Neuronal stem cell (in vitro differentiated cells): ENCODE data around the gene OR11H7.
"Not testable (repeated sequence)": the region's sequence is repeated elsewhere in the genome, so short reads cannot be mapped to it uniquely, and the experiment has no call there.

Experiments used
- DNase-seq: peaks from one replicate; pipeline ENCODE4 v3.0.0-alpha.2; 2013; ENCODE audit warnings: low spot score
- H2AFZ ChIP-seq: one replicate; pipeline ENCODE4 v1.6.1; 2013; ENCODE audit warnings: mild to moderate bottlenecking, low read length, inconsistent platforms
- H2AK5ac ChIP-seq: 2 replicates; pipeline ENCODE4 v1.6.1; 2013; ENCODE audit warnings: low read depth, mild to moderate bottlenecking, inconsistent platforms, low read length, moderate library complexity, mixed read lengths
- H2BK120ac ChIP-seq: 2 replicates; pipeline ENCODE4 v1.6.1; 2013; ENCODE audit warnings: low read depth, mild to moderate bottlenecking, inconsistent platforms, low read length, moderate library complexity, mixed read lengths
- H2BK12ac ChIP-seq: one replicate; pipeline ENCODE4 v1.6.1; 2013; ENCODE audit warnings: low read length, inconsistent platforms
- H2BK15ac ChIP-seq: 2 replicates; pipeline ENCODE4 v1.6.1; 2013; ENCODE audit warnings: mild to moderate bottlenecking, low read length, inconsistent platforms, mixed read lengths
- H2BK5ac ChIP-seq: one replicate; pipeline ENCODE4 v1.6.1; 2013; ENCODE audit warnings: inconsistent platforms, mild to moderate bottlenecking, low read length, moderate library complexity
- H3K14ac ChIP-seq: one replicate; pipeline ENCODE4 v1.6.1; 2013; ENCODE audit warnings: low read length, inconsistent platforms
- H3K18ac ChIP-seq: 2 replicates; pipeline ENCODE4 v1.6.1; 2013; ENCODE audit warnings: low read length, inconsistent platforms
- H3K23ac ChIP-seq: 2 replicates; pipeline ENCODE4 v1.6.1; 2013; ENCODE audit warnings: low read depth, mild to moderate bottlenecking, mixed read lengths, low read length, inconsistent platforms; ENCODE audit not compliant: poor library complexity
- H3K27ac ChIP-seq: replicated peaks from 3 replicates; pipeline ENCODE4 v1.5.1; 2013; ENCODE audit warnings: low read length, inconsistent platforms
- H3K27me3 ChIP-seq, 3 experiments: 2 replicates each; pipeline ENCODE4 v1.6.1; 2013; ENCODE audit warnings: low read length in 3 of 3, mild to moderate bottlenecking in 2 of 3, inconsistent platforms in 1 of 3, low read depth in 1 of 3, mixed read lengths in 1 of 3, moderate library complexity in 1 of 3; ENCODE audit not compliant: control insufficient read depth in 3 of 3, insufficient read depth in 3 of 3
- H3K36me3 ChIP-seq, 2 donors: replicated peaks in 1 of 2; 2 replicates each; pipeline ENCODE4 v1.6.1; 2013; ENCODE audit warnings: low read length in 2 of 2; ENCODE audit not compliant: control insufficient read depth in 2 of 2, insufficient read depth in 2 of 2
- H3K4ac ChIP-seq: 2 replicates; pipeline ENCODE4 v1.6.1; 2013; ENCODE audit warnings: inconsistent platforms, mild to moderate bottlenecking, low read length, moderate library complexity
- H3K4me1 ChIP-seq, 2 donors: 1 replicate in 1 of 2; 2 replicates in 1 of 2; pipeline ENCODE4 v1.6.1; 2013; ENCODE audit warnings: low read length in 2 of 2, low read depth in 1 of 2; ENCODE audit not compliant: control insufficient read depth in 2 of 2, insufficient read depth in 1 of 2
- H3K4me2 ChIP-seq: one replicate; pipeline ENCODE4 v1.6.1; 2013; ENCODE audit warnings: mild to moderate bottlenecking, low read length, inconsistent platforms; ENCODE audit not compliant: insufficient read depth, poor library complexity, severe bottlenecking
- H3K4me3 ChIP-seq, 2 donors: 2 replicates each; pipeline ENCODE4 v1.5.1; 2013; ENCODE audit warnings: low read length in 2 of 2, mild to moderate bottlenecking in 2 of 2, inconsistent platforms in 1 of 2, moderate library complexity in 1 of 2
- H3K79me1 ChIP-seq: one replicate; pipeline ENCODE4 v1.6.1; 2013; ENCODE audit warnings: low read depth, mild to moderate bottlenecking, inconsistent platforms, low read length, moderate library complexity
- H3K9ac ChIP-seq: one replicate; pipeline ENCODE4 v1.6.1; 2013; ENCODE audit warnings: mild to moderate bottlenecking, low read depth, low read length, inconsistent platforms; ENCODE audit not compliant: poor library complexity
- H3K9me3 ChIP-seq, 2 donors: replicated peaks in 1 of 2; 2 replicates each; pipeline versions ENCODE3 to v1.6.1; 2013; ENCODE audit warnings: low read length in 2 of 2, mild to moderate bottlenecking in 2 of 2, inconsistent platforms in 1 of 2, low read depth in 1 of 2, mixed read lengths in 1 of 2, moderate library complexity in 1 of 2; ENCODE audit not compliant: control insufficient read depth in 2 of 2, insufficient read depth in 1 of 2
- H4K8ac ChIP-seq: one replicate; pipeline ENCODE4 v1.6.1; 2013; ENCODE audit warnings: low read depth, mild to moderate bottlenecking, inconsistent platforms, low read length, moderate library complexity
- H4K91ac ChIP-seq: one replicate; pipeline ENCODE4 v1.6.1; 2013; ENCODE audit warnings: low read length, low read depth, mild to moderate bottlenecking, inconsistent platforms; ENCODE audit not compliant: poor library complexity
- WGBS, 2 donors: extraction: QIAGEN DNeasy Blood & Tissue Kit; methylation state at CpG; one replicate each; pipeline ENCODE4 v1.1.7; 2013; ENCODE audit warnings: missing lambda C conversion rate in 2 of 2, mixed read lengths in 1 of 2; ENCODE audit not compliant: insufficient read length in 2 of 2, insufficient replicate concordance in 1 of 2; ENCODE audit errors: extremely low coverage in 2 of 2; 5-methylcytosine and 5-hydroxymethylcytosine counted together

The OR11H7 gene

GRCh38 chr14:20219033-20219432, 9.7 kb upstream of the OR11H7 start:
- Histone ChIP-seq H2AFZ (peak overlapping the region; percentile 40), H3K27me3 (no peaks in the 10 kb centered on the region), H3K9me3 (peaks cover 0 to 6% of the 10 kb centered on the region in 2 donors), H2BK15ac (no peak overlapping the region), H3K9ac (no peak overlapping the region), H4K91ac (no peak overlapping the region), H2BK5ac (no peak overlapping the region), H3K4me3 (no peak overlapping the region), H3K14ac (no peak overlapping the region), H4K8ac (no peak overlapping the region), H3K4me1 (no peaks in the 10 kb centered on the region), H3K4me2 (no peak overlapping the region), H2AK5ac (no peak overlapping the region), H2BK120ac (no peak overlapping the region), H3K36me3 (no peaks in the 10 kb centered on the region), H3K79me1 (no peaks in the 10 kb centered on the region), H3K4ac (no peak overlapping the region), H3K18ac (no peak overlapping the region), H2BK12ac (no peak overlapping the region), H3K27ac (no peak overlapping the region), H3K23ac (no peak overlapping the region)
- DNase-seq = no peak
- WGBS, 2 donors = no CpG with 5 or more reads among the region's 4 CpGs

- Histone ChIP-seq H3K4me1 (no peaks in the 10 kb centered on the region), H4K8ac (no peak within 1 kb of the TSS), H3K9ac (no peak within 1 kb of the TSS), H3K79me1 (no peaks in the 10 kb centered on the region), H2AFZ (no peak within 1 kb of the TSS), H3K27ac (no peak within 1 kb of the TSS), H3K9me3 (peaks cover 0 to 12% of the 10 kb centered on the region in 2 donors), H4K91ac (no peak within 1 kb of the TSS), H3K27me3 (no peaks in the 10 kb centered on the region), H3K4me2 (no peak within 1 kb of the TSS), H3K36me3 (no peaks in the 10 kb centered on the region), H3K14ac (no peak within 1 kb of the TSS), H3K23ac (no peak within 1 kb of the TSS), H3K18ac (no peak within 1 kb of the TSS), H2BK5ac (no peak within 1 kb of the TSS), H2BK12ac (no peak within 1 kb of the TSS), H3K4me3 (no peak within 1 kb of the TSS), H2BK15ac (no peak within 1 kb of the TSS), H3K4ac (no peak within 1 kb of the TSS), H2BK120ac (no peak within 1 kb of the TSS), H2AK5ac (no peak within 1 kb of the TSS)
- WGBS, 2 donors = no CpG with 5 or more reads among the region's 2 CpGs
- DNase-seq = no peak
These were observed 5.4 kb upstream of the OR11H7 start, which contains the start of gene OR11H6 for GRCh38 chr14:20223410-20223809. OR11H6 (plus strand) TSS chr14:20223710; CDS start chr14:20223710, 0 bp downstream.

- H3K36me3 ChIP-seq, H3K4me3 ChIP-seq, H3K4me2 ChIP-seq, H3K9me3 ChIP-seq, H3K27ac ChIP-seq, H2BK12ac ChIP-seq, H2AK5ac ChIP-seq, H4K8ac ChIP-seq, H3K9ac ChIP-seq, H3K14ac ChIP-seq, H2BK120ac ChIP-seq, H3K4ac ChIP-seq, H3K18ac ChIP-seq, H2BK15ac ChIP-seq, DNase-seq, H4K91ac ChIP-seq, H3K27me3 ChIP-seq, H3K23ac ChIP-seq, H3K4me1 ChIP-seq, H2BK5ac ChIP-seq, H2AFZ ChIP-seq, H3K79me1 ChIP-seq: not testable (repeated sequence)
- WGBS, 2 donors = no CpG with 5 or more reads among the region's 4 CpGs
These were observed 6.6 kb downstream of the OR11H7 start for GRCh38 chr14:20235415-20235814.

- no peak overlapping the region for H3K4me2 ChIP-seq
- H2BK15ac ChIP-seq = no peak overlapping the region
- H3K27me3 ChIP-seq = no peaks in the 10 kb centered on the region
- H2AFZ ChIP-seq = no peak overlapping the region
- H3K36me3 ChIP-seq = no peaks in the 10 kb centered on the region
- WGBS, 2 donors = no CpG with 5 or more reads among the region's 3 CpGs
- no peak overlapping the region for H3K9ac ChIP-seq
- no peak overlapping the region for H3K23ac ChIP-seq
- H3K4me1 ChIP-seq = no peaks in the 10 kb centered on the region
- no peak overlapping the region for H3K27ac ChIP-seq
- H3K79me1 ChIP-seq = no peaks in the 10 kb centered on the region
- H4K91ac ChIP-seq = no peak overlapping the region
- H2BK5ac ChIP-seq = no peak overlapping the region
- no peak overlapping the region for H3K4ac ChIP-seq
- no peak overlapping the region for H3K4me3 ChIP-seq
- no peak overlapping the region for H3K18ac ChIP-seq
- H2BK12ac ChIP-seq = no peak overlapping the region
- H2BK120ac ChIP-seq = no peak overlapping the region
- H3K14ac ChIP-seq = no peak overlapping the region
- no peak overlapping the region for H2AK5ac ChIP-seq
- no peak for DNase-seq
- peaks cover 0 to 6% of the 10 kb centered on the region in 2 donors for H3K9me3 ChIP-seq
- H4K8ac ChIP-seq = no peak overlapping the region
These were observed 19.0 kb downstream of the OR11H7 start for GRCh38 chr14:20247646-20248246.
